ENCODE data around the gene SELENOF. TPM values are rescaled to one million over a fixed set of nuclear protein-coding genes. Genes with fewer than 3 reads are reported as not detected.

Gene SELENOF
- total and polyA plus RNA-seq, 2 of the 4 experiments (the other 2 are of a cell fraction) = 60.0 to 153 TPM

DNA sequence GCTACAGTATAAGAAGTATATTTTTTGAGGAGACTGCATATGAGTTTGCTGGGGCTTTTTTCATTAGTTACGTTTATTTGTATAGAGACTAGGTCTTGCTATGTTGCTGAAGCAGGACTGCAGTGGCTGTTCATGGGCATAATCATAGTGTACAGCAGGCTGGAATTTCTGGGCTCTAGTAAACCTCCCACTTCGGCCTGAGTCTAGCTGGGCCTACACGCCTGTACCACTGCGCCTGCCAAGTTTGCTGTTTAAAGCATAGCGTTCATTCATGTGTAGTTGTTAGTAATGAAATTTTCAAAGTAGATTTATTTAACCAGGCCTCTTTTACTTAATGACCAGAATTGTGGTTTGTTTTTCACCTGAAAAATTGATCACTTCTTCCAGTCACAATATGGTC is 34.3 kb upstream of the SELENOF start:
- BruUV-seq (replicated peaks) = no TSS peak

More for the DNA sequence above, 34.3 kb upstream of the SELENOF start:
- no peaks in the 10 kb centered on the region for H3K27me3 ChIP-seq (ENCODE audit: control insufficient read depth, insufficient read depth, low read length)
- no peak overlapping the region for H3K27ac ChIP-seq (ENCODE audit: insufficient read depth, low read length)
- no peak overlapping the region for H3K4me2 ChIP-seq (ENCODE audit: low read depth, low read length)
- no peak overlapping the region for H4K91ac ChIP-seq (ENCODE audit: insufficient read depth, low read depth, low read length)
- H2BK5ac ChIP-seq (ENCODE audit: low read depth, low read length, poor library complexity, severe bottlenecking) = no peak overlapping the region
- peaks cover 12 to 16% of the 10 kb centered on the region in 2 experiments for H3K79me1 ChIP-seq (ENCODE audit: low read depth in 1 of 2, low read length in 2 of 2)
- no peaks in the 10 kb centered on the region for H3K9me3 ChIP-seq (ENCODE audit: control insufficient read depth, insufficient read depth, low read length)
- no peak overlapping the region for H3K9ac ChIP-seq (ENCODE audit: low read depth, low read length)
- no peaks in the 10 kb centered on the region for H4K20me1 ChIP-seq (ENCODE audit: insufficient read depth, low read length)
- no peak overlapping the region for H3K4ac ChIP-seq (ENCODE audit: low read depth, low read length)
- H3K9me1 ChIP-seq (ENCODE audit: insufficient read depth, low read length) = no peaks in the 10 kb centered on the region; the same call in 1 of the 2 replicates
- H4K8ac ChIP-seq (ENCODE audit: low read depth in 2 of 2, low read length in 2 of 2) = no peak overlapping the region
- no peaks in the 10 kb centered on the region for H3K36me3 ChIP-seq (ENCODE audit: control insufficient read depth, insufficient read depth, low read length)
- no peak overlapping the region for H4K5ac ChIP-seq (ENCODE audit: low read depth, low read length)
- H2AFZ ChIP-seq (replicated peaks; ENCODE audit: low read length, poor library complexity) = no peak overlapping the region
- DNase-seq = peak; percentile 45
- dilution Hi-C loops (cut with HindIII; ENCODE audit: low sequenced_read_pairs, unreplicated experiment) = no loop called here
- H3K4me3 ChIP-seq (ENCODE audit: insufficient read depth, low read depth, low read length) = no peak overlapping the region
- CTCF ChIA-PET = no interaction called here
- no peak overlapping the region for H2AK9ac ChIP-seq (replicated peaks; ENCODE audit: low read depth, low read length, poor library complexity)
- no peak overlapping the region for H2BK20ac ChIP-seq (ENCODE audit: low read depth, low read length)
- no peak overlapping the region for H2BK15ac ChIP-seq (ENCODE audit: low read depth, low read length)
- intact Hi-C loops (cut with micrococcal nuclease) = no loop called here
- WGBS, 2 experiments (ENCODE audit: extremely low coverage in 2 of 2, insufficient read length in 1 of 2) = no CpG with 5 or more reads among the region's 5 CpGs
- in situ Hi-C loops (cut with MboI; ENCODE audit: low sequenced_read_pairs) = no loop called here
- H3K4me1 ChIP-seq (ENCODE audit: control insufficient read depth, insufficient read depth, low read length) = 0 out of 2 replicates have a peak, but pooled peaks cover 2% of the 10 kb centered on the region
- no peak overlapping the region for H3K23ac ChIP-seq (ENCODE audit: low read depth, low read length)
- TF ChIP-seq MAFK (IDR thresholded peaks at IDR 0.05; ENCODE audit: low read depth, low read length) (no peak), CEBPB (IDR thresholded peaks at IDR 0.05; ENCODE audit: low read depth, low read length) (no peak), MAZ (IDR thresholded peaks at IDR 0.05; ENCODE audit: borderline replicate concordance, low read depth, low read length) (no peak), USF2 (IDR thresholded peaks at IDR 0.05; ENCODE audit: low read depth, low read length) (no peak), BHLHE40 (IDR thresholded peaks at IDR 0.05; ENCODE audit: low read depth, low read length) (no peak), RAD21 (IDR thresholded peaks at IDR 0.05; ENCODE audit: low read length) (no peak), NFE2L2 (IDR thresholded peaks at IDR 0.05; ENCODE audit: low read depth, low read length) (no peak), SMC3 (IDR thresholded peaks at IDR 0.05; ENCODE audit: low read depth, low read length) (no peak)
- TF ChIP-seq, protein P1, sequence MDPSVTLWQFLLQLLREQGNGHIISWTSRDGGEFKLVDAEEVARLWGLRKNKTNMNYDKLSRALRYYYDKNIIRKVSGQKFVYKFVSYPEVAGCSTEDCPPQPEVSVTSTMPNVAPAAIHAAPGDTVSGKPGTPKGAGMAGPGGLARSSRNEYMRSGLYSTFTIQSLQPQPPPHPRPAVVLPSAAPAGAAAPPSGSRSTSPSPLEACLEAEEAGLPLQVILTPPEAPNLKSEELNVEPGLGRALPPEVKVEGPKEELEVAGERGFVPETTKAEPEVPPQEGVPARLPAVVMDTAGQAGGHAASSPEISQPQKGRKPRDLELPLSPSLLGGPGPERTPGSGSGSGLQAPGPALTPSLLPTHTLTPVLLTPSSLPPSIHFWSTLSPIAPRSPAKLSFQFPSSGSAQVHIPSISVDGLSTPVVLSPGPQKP (IDR thresholded peaks at IDR 0.05; ENCODE audit: borderline replicate concordance, low read depth, low read length) = no peak
- TF ChIP-seq, protein P2, sequence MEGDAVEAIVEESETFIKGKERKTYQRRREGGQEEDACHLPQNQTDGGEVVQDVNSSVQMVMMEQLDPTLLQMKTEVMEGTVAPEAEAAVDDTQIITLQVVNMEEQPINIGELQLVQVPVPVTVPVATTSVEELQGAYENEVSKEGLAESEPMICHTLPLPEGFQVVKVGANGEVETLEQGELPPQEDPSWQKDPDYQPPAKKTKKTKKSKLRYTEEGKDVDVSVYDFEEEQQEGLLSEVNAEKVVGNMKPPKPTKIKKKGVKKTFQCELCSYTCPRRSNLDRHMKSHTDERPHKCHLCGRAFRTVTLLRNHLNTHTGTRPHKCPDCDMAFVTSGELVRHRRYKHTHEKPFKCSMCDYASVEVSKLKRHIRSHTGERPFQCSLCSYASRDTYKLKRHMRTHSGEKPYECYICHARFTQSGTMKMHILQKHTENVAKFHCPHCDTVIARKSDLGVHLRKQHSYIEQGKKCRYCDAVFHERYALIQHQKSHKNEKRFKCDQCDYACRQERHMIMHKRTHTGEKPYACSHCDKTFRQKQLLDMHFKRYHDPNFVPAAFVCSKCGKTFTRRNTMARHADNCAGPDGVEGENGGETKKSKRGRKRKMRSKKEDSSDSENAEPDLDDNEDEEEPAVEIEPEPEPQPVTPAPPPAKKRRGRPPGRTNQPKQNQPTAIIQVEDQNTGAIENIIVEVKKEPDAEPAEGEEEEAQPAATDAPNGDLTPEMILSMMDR (conservative IDR thresholded peaks at IDR 0.05; ENCODE audit: low read depth, low read length) = no peak
- no peak overlapping the region for H3K18ac ChIP-seq (ENCODE audit: low read depth, low read length)
- no peak overlapping the region for H3K14ac ChIP-seq (replicated peaks; ENCODE audit: low read depth, low read length)
- peak; percentile 79 for ATAC-seq (ENCODE audit: low read depth)
- no peak overlapping the region for H3K56ac ChIP-seq (ENCODE audit: extremely low read depth, insufficient read depth, low read length)
- H2BK120ac ChIP-seq (ENCODE audit: low read depth, low read length) = no peak overlapping the region
- no peak overlapping the region for H2AK5ac ChIP-seq (ENCODE audit: low read depth, low read length)
- POLR2A ChIA-PET (ENCODE audit: unreplicated experiment) = no interaction called here

Measured in IMR-90 (cell line).